Measurements from ENCODE around the gene NR4A1. TPM values are rescaled to one million over a fixed set of nuclear protein-coding genes. Genes with fewer than 3 reads are reported as not detected.
A peak's percentile ranks its signal among the peaks of the same experiment; 100 is the strongest.

Gene NR4A1
- total and polyA plus RNA-seq, 2 of the 13 experiments (the other 11 are each of a cell fraction or from before 2014, with no cell fraction given), result 5.7 to 15.2 TPM

GRCh38 chr12:52050758-52051541 is at the start of gene NR4A1 (continued):
- TF ChIP-seq, protein P1, sequence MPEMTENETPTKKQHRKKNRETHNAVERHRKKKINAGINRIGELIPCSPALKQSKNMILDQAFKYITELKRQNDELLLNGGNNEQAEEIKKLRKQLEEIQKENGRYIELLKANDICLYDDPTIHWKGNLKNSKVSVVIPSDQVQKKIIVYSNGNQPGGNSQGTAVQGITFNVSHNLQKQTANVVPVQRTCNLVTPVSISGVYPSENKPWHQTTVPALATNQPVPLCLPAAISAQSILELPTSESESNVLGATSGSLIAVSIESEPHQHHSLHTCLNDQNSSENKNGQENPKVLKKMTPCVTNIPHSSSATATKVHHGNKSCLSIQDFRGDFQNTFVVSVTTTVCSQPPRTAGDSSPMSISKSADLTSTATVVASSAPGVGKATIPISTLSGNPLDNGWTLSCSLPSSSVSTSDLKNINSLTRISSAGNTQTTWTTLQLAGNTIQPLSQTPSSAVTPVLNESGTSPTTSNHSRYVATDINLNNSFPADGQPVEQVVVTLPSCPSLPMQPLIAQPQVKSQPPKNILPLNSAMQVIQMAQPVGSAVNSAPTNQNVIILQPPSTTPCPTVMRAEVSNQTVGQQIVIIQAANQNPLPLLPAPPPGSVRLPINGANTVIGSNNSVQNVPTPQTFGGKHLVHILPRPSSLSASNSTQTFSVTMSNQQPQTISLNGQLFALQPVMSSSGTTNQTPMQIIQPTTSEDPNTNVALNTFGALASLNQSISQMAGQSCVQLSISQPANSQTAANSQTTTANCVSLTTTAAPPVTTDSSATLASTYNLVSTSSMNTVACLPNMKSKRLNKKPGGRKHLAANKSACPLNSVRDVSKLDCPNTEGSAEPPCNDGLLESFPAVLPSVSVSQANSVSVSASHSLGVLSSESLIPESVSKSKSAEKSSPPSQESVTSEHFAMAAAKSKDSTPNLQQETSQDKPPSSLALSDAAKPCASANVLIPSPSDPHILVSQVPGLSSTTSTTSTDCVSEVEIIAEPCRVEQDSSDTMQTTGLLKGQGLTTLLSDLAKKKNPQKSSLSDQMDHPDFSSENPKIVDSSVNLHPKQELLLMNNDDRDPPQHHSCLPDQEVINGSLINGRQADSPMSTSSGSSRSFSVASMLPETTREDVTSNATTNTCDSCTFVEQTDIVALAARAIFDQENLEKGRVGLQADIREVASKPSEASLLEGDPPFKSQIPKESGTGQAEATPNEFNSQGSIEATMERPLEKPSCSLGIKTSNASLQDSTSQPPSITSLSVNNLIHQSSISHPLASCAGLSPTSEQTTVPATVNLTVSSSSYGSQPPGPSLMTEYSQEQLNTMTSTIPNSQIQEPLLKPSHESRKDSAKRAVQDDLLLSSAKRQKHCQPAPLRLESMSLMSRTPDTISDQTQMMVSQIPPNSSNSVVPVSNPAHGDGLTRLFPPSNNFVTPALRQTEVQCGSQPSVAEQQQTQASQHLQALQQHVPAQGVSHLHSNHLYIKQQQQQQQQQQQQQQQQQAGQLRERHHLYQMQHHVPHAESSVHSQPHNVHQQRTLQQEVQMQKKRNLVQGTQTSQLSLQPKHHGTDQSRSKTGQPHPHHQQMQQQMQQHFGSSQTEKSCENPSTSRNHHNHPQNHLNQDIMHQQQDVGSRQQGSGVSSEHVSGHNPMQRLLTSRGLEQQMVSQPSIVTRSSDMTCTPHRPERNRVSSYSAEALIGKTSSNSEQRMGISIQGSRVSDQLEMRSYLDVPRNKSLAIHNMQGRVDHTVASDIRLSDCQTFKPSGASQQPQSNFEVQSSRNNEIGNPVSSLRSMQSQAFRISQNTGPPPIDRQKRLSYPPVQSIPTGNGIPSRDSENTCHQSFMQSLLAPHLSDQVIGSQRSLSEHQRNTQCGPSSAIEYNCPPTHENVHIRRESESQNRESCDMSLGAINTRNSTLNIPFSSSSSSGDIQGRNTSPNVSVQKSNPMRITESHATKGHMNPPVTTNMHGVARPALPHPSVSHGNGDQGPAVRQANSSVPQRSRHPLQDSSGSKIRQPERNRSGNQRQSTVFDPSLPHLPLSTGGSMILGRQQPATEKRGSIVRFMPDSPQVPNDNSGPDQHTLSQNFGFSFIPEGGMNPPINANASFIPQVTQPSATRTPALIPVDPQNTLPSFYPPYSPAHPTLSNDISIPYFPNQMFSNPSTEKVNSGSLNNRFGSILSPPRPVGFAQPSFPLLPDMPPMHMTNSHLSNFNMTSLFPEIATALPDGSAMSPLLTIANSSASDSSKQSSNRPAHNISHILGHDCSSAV (CRISPR knock-in tag; IDR thresholded peaks at IDR 0.05; ENCODE audit: borderline replicate concordance), result no peak
- TF ChIP-seq, protein P2, sequence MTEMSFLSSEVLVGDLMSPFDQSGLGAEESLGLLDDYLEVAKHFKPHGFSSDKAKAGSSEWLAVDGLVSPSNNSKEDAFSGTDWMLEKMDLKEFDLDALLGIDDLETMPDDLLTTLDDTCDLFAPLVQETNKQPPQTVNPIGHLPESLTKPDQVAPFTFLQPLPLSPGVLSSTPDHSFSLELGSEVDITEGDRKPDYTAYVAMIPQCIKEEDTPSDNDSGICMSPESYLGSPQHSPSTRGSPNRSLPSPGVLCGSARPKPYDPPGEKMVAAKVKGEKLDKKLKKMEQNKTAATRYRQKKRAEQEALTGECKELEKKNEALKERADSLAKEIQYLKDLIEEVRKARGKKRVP (CRISPR knock-in tag; IDR thresholded peaks at IDR 0.05), result peak in 1 of 2 experiments; percentile 26; a peak in 1 of 4 replicates
- no peak for TF ChIP-seq ZNF30 (CRISPR knock-in tag; IDR thresholded peaks at IDR 0.05)
- TF ChIP-seq THYN1 (CRISPR knock-in tag; IDR thresholded peaks at IDR 0.05; ENCODE audit: borderline replicate concordance, low read depth), result no peak
- no peak for TF ChIP-seq ZNF354B (CRISPR knock-in tag; IDR thresholded peaks at IDR 0.05)
- TF ChIP-seq ZNF407 (CRISPR knock-in tag; IDR thresholded peaks at IDR 0.05; ENCODE audit: not compliant biosample characterization), result peak; percentile 79
- no peak for TF ChIP-seq ZFP90 (CRISPR knock-in tag; IDR thresholded peaks at IDR 0.05; ENCODE audit: borderline replicate concordance)
- TF ChIP-seq ZBTB44 (CRISPR knock-in tag; IDR thresholded peaks at IDR 0.05), result no peak

Measured in HepG2 (cell line).